KOPT-K1 (cell line): ENCODE data around the gene GLUD2.
"Not testable (repeated sequence)": the region's sequence is repeated elsewhere in the genome, so short reads cannot be mapped to it uniquely, and the experiment has no call there.

Experiments
- H3K27ac ChIP-seq: fragments of 200-600 bp; sonication (generic); 2 replicates; pipeline ENCODE4 v1.5.1; 2016; ENCODE audit warnings: antibody characterized with exemption, mild to moderate bottlenecking, low read depth, low read length; ENCODE audit not compliant: poor library complexity, severe bottlenecking
- H3K36me3 ChIP-seq: fragments of 200-600 bp; sonication (generic); 2 replicates; pipeline ENCODE4 v1.5.1; 2017; ENCODE audit warnings: antibody characterized with exemption, mild to moderate bottlenecking, low read length, moderate library complexity; ENCODE audit not compliant: insufficient read depth
- H3K9me3 ChIP-seq: fragments of 200-600 bp; sonication (generic); 2 replicates; pipeline ENCODE4 v1.5.1; 2017; ENCODE audit warnings: antibody characterized with exemption, low read length, mild to moderate bottlenecking; ENCODE audit not compliant: insufficient read depth, poor library complexity, severe bottlenecking

Gene GLUD2

GRCh38 chrX:121047441-121048419 lies at the start of gene GLUD2:
GLUD2 (plus strand) TSS chrX:121047610; CDS start chrX:121047685, 75 bp downstream.
- H3K36me3 ChIP-seq, H3K9me3 ChIP-seq, H3K27ac ChIP-seq: not testable (repeated sequence)

GRCh38 chrX:120999413-120999812 lies 48.0 kb upstream of the GLUD2 start:
- Histone ChIP-seq H3K36me3 (no peaks in the 10 kb centered on the region), H3K27ac (no peak overlapping the region), H3K9me3 (no peaks in the 10 kb centered on the region)

DNA sequence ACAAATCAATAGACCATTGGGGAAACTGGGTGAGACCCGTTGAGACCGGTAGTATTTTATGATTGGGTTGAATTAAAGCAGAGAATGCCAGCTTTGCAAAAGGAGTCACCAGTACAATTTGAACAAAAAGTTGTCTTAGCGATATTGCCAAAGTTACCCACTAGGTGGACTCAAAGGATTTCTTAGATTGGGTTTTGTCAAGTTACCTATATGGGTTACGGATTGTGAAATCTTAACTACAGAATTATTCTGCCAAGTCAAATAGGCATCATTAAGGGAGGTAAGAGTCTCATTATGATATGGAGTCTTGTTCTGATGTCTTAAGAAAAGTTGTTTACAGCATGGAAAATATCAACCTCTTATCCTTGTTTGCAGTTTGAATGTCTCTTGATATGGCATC lies 46.8 kb upstream of the GLUD2 start:
- Histone ChIP-seq H3K9me3 (no peaks in the 10 kb centered on the region), H3K36me3 (no peaks in the 10 kb centered on the region), H3K27ac (no peak overlapping the region)

GRCh38 chrX:121008920-121009319 lies 38.5 kb upstream of the GLUD2 start:
- no peak overlapping the region for H3K27ac ChIP-seq
- no peaks in the 10 kb centered on the region for H3K36me3 ChIP-seq
- no peaks in the 10 kb centered on the region for H3K9me3 ChIP-seq

DNA sequence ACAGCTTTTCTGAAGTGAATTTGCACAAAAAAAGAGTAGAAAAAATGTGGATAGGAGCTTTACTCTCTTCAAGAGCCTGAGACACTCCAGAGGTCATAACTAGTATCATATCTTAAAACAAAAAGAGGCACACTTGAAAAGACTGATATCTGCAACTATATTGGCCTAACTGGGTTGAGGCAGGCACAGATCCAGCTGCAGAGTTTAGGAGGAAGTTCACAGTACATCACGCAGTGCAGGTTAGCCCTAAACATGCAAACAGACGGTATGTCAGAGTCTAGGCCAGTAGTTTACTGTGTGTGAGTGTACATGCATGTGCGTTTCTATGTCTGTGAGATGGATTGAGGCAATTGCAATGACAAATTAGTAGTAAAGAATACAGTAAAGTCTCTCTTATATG lies 37.6 kb upstream of the GLUD2 start:
- Histone ChIP-seq H3K36me3 (no peaks in the 10 kb centered on the region), H3K27ac (no peak overlapping the region)

GRCh38 chrX:121010218-121010617 lies 37.2 kb upstream of the GLUD2 start:
- H3K36me3 ChIP-seq = no peaks in the 10 kb centered on the region
- H3K27ac ChIP-seq = no peak overlapping the region
- H3K9me3 ChIP-seq = no peaks in the 10 kb centered on the region

More for the DNA sequence above, 37.6 kb upstream of the GLUD2 start:
- no peaks in the 10 kb centered on the region for H3K9me3 ChIP-seq

DNA sequence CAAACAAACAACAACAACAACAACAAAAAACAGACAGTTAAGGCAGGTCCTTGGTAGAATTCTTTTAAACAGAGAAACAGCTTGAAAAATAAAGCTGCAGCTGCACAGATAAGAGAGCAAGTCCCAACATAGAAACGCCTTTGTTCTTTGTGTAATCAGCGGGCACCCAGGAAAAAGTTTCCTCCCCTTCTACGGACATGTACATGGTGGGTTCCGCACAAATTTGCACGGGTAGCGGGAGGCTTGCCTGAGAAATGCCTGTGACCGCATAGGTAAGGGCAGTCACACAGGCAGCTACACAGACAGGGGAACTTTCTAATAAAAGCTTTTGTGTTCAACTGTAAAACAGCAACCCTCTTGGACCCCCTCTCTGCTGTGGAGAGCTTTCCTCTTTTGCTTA lies 36.2 kb upstream of the GLUD2 start:
- Histone ChIP-seq H3K36me3 (no peaks in the 10 kb centered on the region), H3K27ac (no peak overlapping the region), H3K9me3 (no peaks in the 10 kb centered on the region)

DNA sequence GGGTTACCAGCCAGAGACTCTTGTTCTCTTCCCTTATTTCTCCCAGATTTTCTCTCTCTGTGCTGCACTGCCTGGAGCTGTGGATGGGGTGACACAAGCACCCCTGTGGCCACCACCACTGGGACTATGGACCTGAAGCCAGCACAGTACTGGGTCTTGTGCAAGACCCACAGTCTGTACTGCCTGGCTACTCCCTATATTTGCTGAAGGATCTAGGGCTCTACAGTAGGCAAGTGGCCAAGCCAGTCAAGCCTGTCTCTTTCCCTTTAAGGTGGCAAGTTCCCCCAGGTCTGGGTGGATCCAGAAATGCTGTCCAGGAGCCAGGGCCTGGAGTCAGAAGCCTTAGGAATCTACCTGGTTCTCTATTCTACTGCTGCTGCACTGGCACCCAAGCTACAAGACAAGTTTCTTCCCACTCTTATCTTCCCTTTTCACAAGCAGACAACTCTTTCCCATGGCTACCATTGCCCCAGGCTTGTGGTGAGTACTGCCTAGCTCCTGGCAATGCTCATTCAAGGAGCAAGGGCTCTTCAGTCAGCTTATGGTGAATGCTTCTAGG lies 33.4 kb upstream of the GLUD2 start:
- Histone ChIP-seq H3K9me3 (no peaks in the 10 kb centered on the region), H3K27ac (no peak overlapping the region), H3K36me3 (no peaks in the 10 kb centered on the region)

DNA sequence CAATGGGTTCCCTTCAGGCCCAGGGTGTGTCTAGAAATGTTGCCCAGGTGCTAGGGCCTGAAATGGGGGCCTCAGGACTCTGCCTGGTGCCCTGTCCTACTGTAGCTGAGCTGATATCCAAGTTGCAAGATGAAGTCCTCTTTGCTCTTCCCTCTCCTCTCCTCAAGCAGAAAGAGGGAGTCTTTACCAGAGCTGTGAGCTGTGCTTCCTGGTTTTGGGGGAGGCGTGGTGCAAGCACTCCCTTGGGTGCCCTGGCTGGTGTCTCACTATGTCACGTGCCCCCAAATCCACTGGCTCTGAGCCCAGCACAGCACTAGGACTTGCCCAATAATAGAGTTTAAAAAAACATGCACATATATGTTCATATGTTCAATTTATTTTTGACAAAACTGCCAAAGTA lies 32.6 kb upstream of the GLUD2 start:
- H3K27ac ChIP-seq = no peak overlapping the region
- no peaks in the 10 kb centered on the region for H3K9me3 ChIP-seq
- no peaks in the 10 kb centered on the region for H3K36me3 ChIP-seq

DNA sequence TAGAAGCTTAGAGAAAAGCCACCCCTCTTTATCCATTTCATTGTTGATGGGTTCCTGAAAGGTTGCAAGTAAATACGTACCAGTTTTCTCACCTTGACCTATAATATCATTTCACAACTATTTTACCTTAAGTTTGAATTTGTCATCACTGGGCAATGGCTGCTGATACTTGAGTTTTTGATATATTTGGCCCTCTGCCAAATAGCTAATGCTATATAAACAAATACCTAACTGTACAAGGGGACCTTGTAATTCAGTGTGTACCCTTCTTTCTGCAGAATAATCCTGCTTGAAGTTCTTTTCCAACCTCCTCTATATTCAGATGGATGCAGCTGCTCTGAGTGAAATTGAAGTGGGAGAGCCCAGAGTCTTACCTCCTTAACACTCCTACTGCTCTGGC lies 19.0 kb upstream of the GLUD2 start:
- no peak overlapping the region for H3K27ac ChIP-seq
- H3K36me3 ChIP-seq = no peaks in the 10 kb centered on the region
- H3K9me3 ChIP-seq = no peaks in the 10 kb centered on the region

DNA sequence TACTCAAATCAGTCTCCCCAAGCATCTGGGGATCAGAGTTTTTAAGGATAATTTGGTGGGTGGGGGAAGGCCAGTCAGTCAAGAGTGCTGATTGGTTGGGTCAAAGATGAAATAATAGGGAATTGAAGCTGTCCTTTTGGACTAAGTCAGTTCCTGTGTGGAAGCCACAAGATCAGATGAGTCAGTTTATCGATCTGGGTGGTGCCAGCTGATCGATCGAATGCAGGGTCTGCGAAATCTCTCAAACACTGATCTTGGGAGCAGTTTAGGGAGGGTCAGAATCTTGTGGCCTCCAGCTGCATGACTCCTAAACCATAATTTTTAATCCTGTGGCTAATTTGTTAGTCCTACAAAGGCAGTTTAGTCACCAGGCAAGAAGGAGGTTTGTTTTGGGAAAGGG lies 17.3 kb upstream of the GLUD2 start:
- H3K36me3 ChIP-seq = no peaks in the 10 kb centered on the region
- no peaks in the 10 kb centered on the region for H3K9me3 ChIP-seq
- H3K27ac ChIP-seq = no peak overlapping the region

DNA sequence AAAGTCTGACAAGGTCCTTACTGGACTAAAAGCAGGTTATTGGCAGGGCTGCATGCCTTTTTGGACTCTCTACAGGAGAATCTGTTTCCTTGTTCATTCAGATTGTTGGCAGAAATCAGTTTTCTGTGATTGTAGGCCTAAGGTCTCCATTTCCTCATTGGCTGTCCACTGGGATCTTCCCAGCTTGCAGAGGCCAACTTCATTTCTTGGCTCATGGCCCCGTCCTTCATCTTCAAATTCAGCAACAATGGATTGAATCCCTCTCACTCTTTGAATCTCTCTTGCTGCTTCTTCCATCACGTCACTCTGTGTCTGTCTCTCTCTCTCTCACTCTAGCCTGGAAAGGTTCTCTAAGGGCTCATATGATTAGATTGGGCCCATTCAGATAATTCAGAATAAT lies 14.9 kb upstream of the GLUD2 start:
- no peaks in the 10 kb centered on the region for H3K36me3 ChIP-seq
- no peaks in the 10 kb centered on the region for H3K9me3 ChIP-seq
- no peak overlapping the region for H3K27ac ChIP-seq

GRCh38 chrX:121036137-121036536 lies 11.3 kb upstream of the GLUD2 start:
- Histone ChIP-seq H3K36me3 (no peaks in the 10 kb centered on the region), H3K9me3 (no peaks in the 10 kb centered on the region)

DNA sequence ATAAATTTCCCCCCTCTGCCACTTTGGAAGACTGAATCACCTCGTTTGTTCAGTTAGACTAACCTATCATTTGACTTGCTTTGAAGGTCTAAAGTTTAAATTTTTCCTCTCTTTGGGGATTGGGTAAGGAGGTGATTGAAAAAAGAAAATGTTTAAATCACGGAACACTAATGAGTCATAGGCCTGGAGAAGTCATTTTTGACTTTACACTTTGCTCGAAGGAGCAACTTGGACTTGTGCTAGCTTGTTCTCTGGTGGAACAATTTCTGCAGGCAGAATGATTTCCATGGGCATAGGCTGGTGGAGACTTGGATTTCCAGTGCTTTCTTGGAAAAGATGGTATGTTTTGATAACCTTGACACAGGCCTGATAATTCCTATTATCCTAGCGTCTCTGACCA lies 10.5 kb upstream of the GLUD2 start:
- Histone ChIP-seq H3K9me3 (no peaks in the 10 kb centered on the region), H3K36me3 (no peaks in the 10 kb centered on the region), H3K27ac (no peak overlapping the region)

More at GRCh38 chrX:121036137-121036536, 11.3 kb upstream of the GLUD2 start:
- H3K27ac ChIP-seq = no peak overlapping the region

DNA sequence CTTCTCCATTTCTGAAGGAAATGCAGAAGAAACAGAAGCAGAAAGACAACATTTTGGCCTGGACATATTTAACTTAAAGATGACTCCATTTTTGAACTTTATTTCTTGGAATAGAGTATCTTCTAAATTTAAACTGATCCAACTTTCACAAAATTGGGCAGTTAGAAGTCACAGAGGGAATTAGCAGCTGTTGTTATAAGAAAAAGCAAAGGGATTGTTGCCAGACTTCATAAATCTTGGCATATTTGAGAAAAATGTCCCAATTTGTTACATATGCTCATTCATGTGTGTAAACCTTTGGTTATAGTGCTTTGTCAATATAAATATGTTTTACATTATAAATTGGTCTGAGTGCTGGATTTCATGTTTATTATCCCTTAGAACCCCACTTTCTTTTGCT lies 3.4 kb downstream of the GLUD2 start:
- H3K27ac ChIP-seq = no peak overlapping the region
- H3K9me3 ChIP-seq = no peaks in the 10 kb centered on the region
- no peaks in the 10 kb centered on the region for H3K36me3 ChIP-seq

GRCh38 chrX:121052122-121052521 lies 4.7 kb downstream of the GLUD2 start:
- H3K27ac ChIP-seq = no peak overlapping the region
- H3K9me3 ChIP-seq = no peaks in the 10 kb centered on the region
- H3K36me3 ChIP-seq = no peaks in the 10 kb centered on the region
